Stimulated activated CD4-positive, alpha-beta T cell treated with anti-CD3 and anti-CD28 coated beads, Interleukin-2, amount 100 ng/mL, for 48 hours (primary cell): ENCODE results near the gene SCG3.

ENCODE experiments used
- DNase-seq, 2 donors: peaks; one replicate each; pipeline ENCODE4 v3.0.0-alpha.2; 2020

SCG3 gene

DNA sequence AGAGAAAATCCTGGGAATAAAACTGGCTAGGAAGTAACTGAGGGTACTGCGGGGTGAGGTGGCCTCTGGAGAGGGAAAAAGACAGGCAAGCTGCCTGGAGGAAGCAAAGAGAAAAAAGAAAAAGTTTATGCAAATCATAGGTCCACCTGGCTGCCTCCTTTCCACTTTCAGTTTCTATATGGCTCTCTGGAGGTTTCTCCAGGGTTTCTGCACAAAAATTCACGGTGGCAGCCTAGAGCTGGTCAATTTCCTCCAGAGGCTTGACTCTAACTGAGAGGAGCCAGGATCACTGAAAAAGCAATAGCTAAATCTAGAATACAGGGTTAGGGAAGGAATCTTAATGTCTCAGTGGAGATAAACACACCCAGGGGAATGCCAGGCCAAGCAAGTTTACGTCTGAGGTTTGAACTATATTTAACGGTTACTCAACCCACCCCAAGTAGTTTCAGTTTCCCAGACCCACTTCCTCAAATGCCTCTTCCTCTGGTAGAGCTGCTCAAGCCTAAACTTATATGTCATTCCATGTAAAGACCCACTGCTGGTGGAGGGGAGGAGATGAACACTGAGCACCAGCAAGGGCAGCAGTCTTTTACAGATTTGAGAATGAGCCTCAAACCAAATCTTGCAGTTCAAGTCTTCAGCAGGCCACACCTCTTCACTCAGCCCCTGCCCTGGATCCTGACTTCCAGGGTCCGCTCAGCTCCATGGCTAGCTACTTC, 50.4 kb downstream of the SCG3 start:
- DNase-seq, result no peak

DNA sequence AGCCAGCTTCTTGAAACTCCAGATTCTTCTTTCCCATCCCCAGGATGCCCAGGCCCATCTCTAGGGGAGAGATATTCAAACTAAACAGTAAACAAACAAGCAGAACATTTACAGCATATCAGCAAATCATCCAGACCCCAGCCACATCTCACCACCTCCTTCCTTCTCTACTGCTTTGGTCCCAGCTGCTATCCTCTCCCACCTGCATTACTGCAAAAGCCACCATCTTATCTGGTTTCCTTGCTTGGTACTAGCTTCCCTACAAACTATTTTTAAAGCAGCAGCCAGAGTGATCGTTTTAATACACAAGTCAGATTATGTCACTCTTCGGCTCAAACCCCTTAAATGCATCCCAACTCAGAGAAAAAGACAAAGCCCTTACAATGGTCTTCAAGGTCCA, 51.3 kb downstream of the SCG3 start:
- no peak for DNase-seq

DNA sequence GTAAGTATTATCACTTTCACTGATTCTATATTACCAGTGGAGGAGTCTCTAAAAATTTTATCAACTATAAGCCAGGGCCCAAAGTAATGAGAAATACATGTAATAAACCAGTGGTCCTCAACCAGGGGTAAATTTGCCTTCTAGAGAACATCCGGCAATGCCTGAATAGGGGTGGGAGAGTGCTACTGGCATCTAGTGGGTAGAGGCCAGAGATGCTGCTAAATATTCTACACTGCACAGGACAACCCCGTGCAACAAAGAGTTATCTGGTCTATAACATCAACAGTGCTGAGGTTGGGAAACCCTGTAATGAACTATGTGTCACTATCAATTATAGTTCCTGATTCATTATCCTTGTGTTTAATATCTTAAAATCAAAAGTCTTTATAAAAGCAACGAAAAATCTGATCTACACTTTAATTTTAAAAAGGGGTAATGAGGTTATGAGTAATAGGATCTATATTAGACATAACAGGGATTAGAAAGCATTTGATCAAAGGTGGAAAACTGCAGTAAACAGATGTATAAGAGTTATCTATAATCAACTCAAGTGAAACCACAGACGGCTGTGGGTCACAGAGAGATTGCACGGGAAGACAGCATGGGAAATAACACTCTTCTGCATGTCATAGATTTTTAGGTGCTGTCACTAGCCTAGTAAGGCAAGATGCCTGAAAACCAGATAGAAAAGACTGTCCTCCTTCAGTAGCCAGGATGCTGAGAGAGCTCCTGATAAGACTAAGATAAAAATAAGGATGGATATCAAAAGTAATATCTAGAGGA, 54.1 kb downstream of the SCG3 start:
- no peak for DNase-seq

DNA sequence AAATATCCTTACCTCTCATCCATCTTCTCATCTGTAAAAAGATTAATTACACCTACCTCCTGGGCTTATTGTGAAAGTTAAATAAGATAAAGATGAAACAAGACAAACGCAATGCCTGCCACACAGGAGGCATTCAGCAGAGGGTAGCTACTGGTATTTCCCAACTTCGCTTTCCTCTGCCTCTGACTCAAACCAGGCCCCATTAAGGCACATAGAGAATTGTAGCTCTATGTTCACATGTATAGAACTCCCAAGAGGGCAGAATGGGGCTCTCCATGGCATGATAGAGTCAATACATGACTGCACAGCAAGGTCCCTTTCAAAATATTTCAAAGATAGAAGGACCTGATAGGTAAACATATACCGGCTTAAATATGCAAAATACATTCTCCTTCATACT, 54.8 kb downstream of the SCG3 start:
- DNase-seq, result no peak

DNA sequence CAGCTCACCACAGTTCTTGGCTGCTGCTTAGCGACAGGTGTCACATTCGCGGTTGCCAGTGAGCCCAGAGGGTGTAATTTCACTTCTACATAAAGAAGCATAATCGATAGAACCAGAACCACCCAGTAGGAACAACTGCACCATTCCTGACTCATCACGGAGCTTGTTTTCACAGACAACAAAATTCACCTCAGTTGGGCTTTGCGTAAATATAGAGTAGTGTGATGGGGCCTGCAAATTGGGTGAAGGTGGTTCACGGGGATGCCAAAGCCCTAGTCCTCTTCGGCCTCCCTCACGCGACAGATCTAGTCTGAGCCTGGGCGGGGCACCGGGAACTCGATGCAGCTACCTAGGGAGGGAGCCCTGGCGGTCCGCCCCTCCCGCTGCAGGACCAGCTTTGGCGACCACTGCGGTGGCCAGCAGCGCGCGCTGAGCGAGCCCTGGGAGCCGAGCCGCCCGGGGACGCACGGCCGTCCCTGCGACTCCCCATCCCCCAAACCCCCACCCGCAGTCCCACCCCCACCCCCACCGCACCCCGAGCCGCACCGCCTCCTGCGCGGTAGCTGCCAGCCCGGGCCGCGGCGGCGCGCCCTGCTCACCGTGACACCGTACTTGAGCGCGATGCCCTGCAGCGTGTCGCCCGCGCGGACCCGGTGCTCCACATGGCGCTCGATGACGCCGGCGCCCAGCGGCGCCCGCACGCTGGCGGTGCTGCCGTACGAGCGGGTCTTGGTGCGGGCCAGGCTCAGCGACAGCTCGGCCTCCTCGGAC, 55.6 kb downstream of the SCG3 start:
- DNase-seq, result peak; percentile 43 to 44

DNA sequence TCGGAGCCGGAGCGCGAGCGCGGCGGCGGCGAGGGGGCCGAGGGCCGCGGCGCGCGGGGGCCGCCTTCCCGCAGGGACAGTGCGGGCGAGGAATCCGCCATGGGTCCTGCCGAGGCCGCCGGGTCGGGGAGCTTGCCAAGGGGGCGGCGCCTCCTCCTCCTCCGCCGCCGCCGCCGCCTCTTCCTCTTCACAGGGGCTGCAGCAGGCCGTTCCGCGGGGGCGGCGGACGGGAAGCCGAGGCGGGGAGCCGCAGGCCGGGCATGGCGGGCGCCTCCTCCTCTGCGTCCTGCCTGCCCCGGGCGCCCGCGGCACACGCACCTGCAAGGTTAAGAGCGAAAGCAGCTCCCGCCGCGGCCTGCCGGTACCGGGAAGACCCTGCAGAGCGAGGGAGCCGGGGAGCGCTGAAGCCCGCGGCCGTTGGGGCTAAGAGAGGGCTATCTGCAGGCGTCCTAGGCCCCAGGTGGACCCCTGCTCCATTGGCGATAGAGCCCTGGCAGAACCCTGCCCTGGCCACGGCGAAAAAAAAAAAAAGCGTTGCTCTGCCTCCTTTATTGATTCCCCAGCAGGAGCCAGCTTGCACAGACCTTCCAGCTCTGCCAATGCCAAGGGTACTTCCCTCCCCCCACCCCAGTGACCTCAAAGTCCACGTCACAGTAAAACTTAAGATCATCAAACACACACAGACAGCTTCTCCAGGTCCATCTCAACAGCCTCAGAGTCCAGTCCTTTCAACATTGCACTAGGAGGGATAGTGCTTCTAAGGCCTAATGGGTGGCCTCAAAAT, 56.4 kb downstream of the SCG3 start, which contains the start of gene LYSMD2:
LYSMD2 (minus strand) TSS at position 134 of the 784 bp plus-strand sequence; CDS start at position 101, 33 bp downstream.
- peak; percentile 45 to 56 for DNase-seq

DNA sequence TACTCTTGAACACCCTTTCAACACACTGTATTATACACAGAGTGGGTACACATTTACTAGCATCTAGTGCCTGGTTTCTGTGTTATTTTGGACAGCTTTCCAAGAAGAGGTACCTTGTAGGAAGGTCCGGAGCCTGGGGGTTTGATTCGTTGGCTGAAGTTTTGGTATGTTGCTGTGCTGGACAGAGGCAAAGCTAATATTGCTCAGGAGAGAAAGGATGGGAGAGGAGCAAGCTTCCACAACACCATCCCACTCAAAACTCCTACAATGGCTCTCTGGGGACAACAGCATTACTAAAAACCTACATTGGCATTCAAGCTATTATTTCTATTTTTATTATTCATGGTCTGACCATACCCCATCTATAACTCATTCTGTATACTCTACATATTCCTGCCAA, 57.2 kb downstream of the SCG3 start:
- DNase-seq, result no peak

DNA sequence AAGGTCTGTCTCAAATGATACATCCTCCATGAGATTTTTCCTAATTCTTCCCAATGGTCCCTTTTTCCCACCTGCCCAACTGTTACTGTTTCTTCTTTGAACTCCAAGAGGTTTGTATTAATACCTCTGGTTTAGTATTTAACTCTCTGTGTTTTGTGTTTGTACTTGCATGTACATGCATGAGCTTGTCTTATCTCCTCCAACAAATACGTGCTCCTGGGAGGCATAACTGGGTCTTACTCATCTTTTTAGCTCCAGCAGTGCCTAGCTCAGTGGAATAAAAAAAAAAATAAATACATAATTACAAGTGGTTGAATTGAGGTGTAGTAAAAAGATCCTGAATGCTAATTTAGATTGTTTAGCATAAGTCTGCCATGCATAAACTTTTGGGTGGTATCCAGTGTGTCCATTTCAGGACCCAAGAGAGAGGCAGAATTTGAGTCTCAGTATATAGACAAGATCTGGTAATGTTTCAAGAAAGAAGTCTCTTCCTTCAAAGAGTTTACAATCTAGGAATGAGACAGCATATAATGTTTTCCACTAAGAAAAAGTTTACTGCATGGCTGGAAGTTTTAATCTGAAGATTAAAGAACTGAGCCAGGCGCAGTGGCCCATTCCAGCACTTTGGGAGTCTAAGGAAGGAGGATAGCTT, 57.9 kb downstream of the SCG3 start:
- DNase-seq, result no peak

DNA sequence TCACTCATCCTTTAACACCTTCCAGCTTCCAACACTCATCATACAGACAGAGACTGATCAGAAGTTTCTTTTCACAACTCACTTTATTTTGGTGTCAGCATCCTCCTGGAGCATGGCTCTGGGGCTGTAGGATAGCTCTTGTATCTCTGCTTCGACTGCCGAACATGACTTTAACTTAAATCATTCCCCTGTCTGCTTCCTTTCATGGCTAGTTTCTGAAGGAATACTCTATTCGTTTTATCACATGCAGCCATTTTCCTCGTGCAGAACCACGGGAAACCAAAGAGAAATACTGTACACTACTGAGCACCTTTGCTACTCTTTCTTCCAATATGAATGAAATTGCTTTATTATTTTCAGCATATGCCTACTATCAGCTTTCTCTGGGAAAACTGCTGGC, 68.0 kb downstream of the SCG3 start:
- DNase-seq, result no peak

DNA sequence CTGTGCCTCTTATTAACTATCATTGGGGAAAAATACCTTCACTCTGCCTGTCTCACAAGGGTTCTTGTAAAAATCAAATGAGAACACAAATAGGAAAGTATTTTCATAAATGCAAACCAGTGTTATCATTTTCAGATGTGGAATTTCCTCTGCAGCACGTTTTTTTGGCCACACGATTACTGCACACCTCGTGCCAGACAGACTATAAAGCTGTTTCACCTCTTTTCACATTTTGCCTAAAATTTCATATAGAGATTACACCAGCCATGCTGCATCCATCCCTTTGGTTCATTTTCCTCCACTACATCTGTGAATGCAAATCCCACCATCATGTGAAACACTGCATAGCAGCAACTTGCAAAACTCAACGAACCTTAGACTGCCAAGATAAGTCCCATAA, 68.9 kb downstream of the SCG3 start:
- no peak for DNase-seq

DNA sequence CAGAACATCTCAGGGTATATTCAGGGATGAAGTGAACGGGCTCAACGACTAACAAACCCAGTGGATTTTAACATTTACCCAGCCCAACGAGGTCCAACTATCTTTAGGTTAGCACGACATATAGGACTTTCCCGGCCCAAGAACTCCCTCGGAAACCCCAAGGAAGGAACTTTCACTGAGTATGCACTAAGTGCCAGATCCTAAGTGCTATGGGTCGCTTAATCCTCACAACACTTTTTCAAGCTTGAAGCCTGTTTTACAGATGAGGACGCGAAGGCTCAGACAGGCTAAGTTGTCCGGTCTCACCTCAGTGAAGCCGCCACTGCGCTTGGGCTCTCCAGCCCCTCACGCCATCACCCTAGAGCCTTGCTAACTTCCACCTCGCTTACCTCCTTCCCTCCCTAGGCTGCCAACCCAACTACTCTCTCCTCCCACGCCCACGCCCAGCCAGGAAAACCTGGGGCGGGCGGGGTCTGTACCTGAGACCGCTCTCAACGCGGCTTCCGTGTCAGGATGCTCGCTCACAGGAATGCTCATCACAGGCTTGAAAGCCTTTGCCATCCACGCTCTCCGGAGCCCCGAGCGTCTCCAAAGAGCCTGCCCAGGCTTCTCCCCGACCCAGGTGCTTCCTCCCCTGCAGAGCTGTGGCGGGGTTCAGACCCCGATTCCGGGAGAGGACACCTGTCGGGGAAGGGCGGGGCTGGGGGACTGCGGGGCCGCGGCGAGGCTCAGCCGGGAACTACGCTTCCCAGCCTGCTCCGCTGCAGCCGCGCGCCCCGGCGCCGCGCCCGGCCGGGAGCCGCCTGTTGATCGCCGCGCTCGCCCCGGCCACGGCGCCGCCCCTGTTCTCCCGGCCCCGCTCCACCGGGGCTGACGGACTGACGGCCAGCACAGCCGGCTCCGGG, 69.7 kb downstream of the SCG3 start, which contains the start of gene TMOD2:
TMOD2 (plus strand) TSS at position 806 of the 905 bp plus-strand sequence. CDS start 14,845 bp downstream, outside the sequence.
- DNase-seq, result peak; percentile 37 to 49

DNA sequence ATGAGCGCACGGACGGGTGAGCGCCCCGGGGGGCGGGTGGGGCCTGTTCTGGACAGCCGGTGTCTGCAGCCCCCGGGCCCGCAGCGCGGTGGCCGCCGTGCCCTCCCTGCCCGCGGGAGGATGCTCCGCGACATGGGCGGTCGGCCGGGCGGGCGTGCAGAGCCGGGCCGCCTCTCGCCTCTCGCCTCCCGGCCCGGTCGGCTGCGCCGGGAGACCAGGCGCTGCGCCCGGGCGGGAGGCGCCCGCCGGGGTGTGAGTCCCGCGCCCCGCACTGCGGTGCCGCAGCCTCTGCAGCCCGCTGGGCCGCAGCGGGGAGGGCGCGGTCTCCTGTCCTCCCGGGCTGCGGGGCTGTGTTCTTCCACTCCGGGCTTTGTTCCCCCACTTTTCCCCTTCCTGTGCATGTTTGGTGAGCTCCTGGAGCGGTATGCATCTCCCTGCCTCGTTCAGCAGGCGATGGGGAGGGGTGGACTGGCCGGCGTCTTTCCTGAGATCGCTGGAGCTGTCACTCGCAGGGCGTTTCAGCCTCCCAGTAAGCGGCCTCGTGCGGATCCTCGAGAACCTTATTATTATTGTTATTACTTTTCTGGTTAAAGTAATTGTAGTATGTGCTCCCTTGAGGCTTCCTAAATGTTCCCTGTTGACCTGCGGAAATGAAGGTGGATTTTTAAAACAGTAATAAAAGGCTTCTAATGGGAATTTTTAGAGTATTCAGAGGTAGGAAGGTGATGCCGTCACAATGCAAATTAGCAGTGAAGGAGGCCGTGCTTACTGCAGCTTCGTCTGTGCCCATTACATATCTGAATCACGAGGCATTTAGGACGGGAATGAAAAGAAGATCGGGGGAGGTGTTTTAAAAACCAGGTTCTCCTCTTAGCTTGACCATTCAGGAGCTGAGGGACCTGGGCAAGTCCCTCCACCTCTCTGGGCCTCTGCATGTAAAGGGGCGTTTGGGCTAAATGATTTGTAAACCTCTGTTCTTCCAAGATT, 70.7 kb downstream of the SCG3 start:
- no peak for DNase-seq

DNA sequence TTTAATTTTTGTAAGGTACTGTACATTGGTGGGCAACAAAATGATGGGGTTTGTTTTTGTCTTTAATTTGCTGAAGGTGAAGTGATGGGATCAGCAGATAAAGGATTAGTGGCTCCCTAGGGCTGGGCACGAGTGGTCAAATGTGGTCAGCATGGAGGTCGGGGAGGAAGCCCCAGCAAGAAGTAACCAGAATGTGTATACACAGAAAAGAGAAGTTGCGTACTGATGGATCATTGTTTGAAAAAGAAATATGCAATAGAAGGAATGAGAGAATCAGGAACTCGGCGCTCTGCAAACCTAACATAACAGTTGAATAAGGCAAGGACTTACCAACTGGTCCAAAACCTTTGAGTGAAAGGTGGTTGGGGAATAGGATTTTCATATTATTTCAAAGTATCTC, 71.6 kb downstream of the SCG3 start:
- DNase-seq, result no peak

DNA sequence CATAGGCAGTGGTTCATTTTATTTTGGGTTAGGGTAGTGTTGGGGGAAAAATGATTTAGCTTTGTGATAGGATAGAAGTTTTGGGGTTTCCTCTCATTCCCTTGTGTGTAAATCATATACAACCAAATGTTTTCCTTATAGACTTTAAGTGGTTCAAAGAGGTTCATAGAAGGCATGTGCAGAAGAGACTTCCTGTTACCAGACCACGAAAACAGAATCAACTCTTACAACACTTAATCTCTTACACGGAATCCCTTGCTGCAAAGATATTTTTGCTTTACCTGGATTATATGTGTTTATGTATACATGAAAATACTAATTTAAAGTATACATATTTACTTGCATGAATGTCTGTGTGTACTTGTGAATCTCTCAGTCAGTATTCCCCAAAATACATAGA, 73.0 kb downstream of the SCG3 start:
- DNase-seq, result no peak

DNA sequence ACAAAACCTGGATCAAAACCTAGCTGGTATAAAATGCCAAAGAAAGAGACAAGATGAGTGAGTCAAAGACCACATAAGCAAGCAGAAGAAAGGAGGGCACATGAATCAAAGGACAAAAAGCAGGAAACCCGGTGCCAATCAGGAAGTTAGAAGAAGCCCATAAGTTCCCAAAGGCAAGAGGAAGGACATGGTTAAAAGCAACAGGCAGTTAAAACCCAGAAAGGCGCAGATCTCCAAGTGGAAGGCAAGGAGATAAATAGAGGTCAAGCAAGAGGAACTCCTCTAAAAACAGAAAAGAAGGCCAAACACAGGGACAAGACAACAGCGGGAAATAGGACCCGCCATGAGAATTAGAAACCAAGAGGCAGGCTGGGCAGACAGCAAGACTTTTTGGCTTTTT, 74.5 kb downstream of the SCG3 start:
- DNase-seq, result no peak

DNA sequence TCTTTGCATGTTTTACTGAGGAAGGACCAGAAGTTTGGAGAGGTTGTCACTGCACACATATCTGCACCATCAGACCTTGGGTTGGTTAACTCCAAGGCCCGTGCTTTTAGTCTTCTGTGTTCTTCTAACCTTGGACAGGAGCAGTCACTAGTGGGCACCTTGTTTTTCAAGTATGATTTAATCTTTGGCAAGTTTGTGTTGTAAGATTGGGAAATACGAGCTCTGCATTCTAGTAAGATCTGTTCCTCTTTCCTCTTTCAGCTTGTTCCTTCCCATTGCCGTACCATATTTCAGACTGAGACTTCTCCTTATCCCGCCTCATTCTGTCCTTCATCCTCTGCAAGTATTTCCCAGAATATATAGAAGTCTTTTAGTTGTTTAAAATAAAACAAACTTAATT, 75.2 kb downstream of the SCG3 start:
- DNase-seq, result no peak

DNA sequence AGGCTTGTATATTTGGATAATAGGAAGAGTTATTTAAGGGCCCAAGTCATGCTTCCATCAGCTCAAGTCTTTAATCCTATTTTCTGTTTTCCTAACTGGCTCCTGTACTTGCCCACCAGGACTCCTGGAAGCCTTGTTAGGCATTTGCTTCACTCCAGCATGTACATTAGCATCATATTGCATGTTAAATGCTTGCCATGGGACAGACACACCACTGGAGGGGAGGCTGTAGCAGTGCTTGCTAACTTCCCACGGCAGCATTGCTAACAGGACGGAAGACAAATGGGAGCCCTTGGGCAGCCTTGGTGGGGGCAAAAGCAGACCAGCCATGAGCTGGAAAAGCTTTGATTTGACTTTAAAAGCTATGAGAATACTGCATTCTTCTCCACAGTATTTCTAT, 76.1 kb downstream of the SCG3 start:
- no peak for DNase-seq

DNA sequence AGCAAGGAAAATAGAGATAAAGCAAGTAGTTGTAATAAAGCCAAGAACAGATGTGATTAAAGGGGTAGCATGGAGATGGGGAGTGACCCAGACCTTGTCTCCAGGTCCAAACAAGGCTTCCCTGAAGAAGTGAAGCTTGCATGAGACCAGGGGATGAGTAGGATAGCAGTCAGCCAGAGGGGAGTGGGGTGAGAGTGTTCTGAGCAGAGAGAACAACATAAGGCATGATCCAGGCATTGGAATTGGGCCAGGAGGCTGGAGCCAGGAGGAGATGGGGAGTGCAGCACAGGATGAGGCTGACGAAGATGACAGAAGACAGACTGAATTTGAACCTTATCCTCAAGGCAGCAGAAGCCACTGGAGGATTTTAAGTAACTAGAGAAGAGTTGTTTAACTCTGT, 77.3 kb downstream of the SCG3 start:
- DNase-seq, result no peak

DNA sequence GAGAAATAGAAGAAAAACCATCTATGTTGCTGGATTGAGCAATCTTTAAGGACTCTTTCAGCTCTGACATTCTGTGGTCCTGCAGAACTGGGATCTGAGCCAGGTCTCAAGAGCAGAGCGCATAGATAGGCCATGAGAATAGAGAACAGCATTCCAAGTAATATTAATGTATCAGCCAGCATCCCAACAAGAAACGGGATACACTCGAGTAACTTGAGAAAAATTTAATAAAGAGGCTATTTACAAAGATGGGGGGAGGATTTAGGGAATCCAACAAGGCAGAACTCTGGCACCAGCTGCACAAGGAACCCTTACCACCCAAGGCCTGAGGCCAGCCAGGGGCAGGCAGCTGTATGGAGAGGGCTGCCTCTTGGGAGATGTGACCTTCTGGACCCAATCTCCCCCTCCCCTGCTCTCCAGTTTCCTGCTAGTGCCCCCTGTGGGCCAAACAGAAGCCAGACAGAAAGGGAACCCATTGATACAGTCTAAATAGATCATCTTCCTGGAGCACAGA, 78.3 kb downstream of the SCG3 start:
- no peak for DNase-seq

DNA sequence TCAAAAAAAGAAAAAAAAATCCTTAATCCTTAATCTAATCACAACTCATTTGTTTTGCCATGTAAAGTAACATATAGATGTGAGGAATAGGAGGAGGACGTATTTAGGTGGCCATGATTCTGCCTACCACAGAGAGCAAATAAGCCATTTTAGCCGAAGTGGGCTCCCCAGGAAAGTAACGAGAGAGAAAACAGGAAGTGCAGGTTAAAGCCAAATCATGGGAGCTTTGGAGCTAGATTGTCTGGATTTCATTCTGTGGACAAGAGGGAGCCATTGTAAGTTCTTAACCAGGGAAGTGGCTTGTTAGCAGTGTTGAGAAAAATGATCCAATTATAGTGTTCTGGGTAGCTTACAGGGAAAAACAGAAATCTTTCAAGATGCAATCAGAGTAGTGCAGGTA, 79.5 kb downstream of the SCG3 start:
- no peak for DNase-seq
